NCI-H1105 (cell line): ENCODE results near the gene SQSTM1.
"Not testable (repeated sequence)": the region's sequence is repeated elsewhere in the genome, so short reads cannot be mapped to it uniquely, and the experiment has no call there.

Source experiments
- DNase-seq: peaks from one replicate; lab custom pipeline; 2025; lab: John Stamatoyannopoulos, UW

SQSTM1 gene

GRCh38 chr5:179827680-179828079 is 7.0 kb downstream of the SQSTM1 start:
- DNase-seq = no peak

DNA sequence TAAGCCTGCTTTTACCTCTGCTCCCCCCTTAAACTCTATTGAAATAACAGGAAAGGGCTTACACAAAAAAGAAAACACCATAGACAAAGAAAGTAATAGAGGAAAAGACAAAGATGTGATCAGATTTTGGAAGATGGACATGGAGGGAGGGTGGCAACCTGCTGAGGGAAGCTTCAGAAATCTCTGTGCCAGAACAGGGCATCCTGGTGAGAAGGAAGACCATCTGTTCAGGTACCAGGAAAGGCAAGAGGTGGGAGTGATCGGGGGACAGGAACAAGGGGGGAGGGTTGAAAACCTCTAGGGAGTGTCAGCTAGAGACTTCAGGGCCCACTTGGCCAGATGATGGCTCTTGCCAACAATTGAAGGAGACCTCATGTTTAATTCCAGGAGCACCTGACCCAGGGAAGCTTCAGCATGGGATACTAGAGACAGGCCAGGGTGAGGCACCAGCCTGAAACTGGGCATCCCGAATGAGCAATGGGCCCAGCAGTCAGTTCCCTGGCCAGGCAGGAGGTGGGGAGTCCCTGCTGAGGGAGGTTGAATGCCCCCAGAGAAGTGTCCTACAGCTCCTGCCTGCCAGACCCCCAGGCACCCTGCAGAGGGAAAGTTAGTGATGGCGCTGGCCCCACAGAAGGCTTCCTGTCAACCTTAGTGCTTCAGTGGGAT is 8.2 kb downstream of the SQSTM1 start:
- DNase-seq = no peak

GRCh38 chr5:179829732-179830435 is 9.2 kb downstream of the SQSTM1 start:
- no peak for DNase-seq

- DNase-seq = no peak
Measured at GRCh38 chr5:179830818-179831468, 10.2 kb downstream of the SQSTM1 start.

DNA sequence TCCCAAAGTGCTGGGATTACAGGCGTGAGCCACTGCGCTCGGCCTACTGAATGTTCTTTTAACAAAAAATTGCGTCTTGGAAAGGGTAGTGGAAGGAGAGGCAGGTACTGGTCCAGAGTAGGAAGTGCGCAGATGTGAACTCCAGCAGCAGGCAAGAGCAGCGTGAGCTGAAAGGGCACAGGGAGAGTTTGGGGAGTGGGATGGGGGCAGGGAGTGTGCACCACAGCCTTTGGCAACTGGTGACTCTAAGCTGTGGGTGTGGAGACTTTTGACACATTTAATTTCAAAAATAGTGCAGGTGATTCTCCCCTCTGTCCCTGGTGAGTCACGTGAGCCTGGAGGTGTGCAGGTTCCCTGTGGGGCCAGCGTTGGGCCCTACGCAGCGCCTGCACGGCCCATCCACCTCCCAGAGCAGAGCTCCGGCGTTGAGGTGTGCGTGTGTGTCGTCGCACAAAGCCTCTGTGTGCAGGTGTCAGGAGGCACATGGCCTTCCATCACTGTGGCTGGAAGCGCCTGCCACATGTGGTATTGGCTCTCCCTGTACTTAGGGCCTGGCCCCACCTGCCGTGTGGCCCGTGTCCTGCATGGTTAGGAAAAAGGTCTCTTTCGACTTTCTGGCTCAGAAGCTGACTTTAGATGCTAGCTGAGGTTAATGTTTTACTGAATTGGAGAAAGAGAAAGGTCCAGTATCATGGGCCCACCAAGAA is 11.5 kb downstream of the SQSTM1 start:
- DNase-seq = no peak

DNA sequence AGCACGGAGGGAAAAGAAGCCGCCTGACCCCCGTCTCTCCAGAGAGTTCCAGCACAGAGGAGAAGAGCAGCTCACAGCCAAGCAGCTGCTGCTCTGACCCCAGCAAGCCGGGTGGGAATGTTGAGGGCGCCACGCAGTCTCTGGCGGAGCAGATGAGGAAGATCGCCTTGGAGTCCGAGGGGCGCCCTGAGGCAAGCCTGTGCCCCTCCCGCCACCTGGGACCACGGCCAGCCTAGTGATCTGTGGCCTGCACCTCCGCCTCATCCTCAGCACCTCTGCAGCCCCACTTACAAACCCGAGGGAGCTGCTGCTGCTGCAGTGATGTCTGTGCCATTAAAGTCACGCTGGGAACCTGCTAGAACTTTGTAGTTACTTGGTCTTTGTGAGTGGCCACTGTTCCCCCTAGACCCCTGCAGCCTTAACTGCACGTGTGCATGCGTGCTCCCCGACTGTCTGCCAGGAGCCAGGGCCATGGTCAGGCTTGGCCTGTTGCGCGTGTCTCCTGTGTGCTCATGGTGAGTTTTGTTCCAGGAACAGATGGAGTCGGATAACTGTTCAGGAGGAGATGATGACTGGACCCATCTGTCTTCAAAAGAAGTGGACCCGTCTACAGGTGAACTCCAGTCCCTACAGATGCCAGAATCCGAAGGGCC is 12.5 kb downstream of the SQSTM1 start:
- DNase-seq = no peak

- no peak for DNase-seq
Measured at GRCh38 chr5:179833709-179834070, 13.0 kb downstream of the SQSTM1 start.

DNA sequence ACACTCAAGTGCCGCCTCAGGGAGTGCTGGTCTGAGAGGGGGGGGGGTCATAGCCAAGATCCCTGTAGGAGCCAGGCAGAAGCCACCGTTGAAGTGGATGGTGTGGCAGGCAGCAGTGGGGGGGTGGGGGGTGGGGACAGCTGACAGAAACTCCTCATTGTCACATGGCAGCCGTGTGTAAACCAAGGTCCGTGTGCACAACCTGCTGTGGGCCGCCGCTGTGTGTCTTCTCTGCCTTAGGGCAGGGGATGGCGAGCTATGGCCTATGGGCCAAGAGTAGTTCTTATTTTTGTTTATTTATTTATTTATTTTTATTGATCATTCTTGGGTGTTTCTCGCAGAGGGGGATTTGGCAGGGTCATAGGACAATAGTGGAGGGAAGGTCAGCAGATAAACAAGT is 13.4 kb downstream of the SQSTM1 start:
- no peak for DNase-seq

- not testable (repeated sequence) for DNase-seq
Measured at GRCh38 chr5:179834871-179835270, 14.2 kb downstream of the SQSTM1 start.

DNA sequence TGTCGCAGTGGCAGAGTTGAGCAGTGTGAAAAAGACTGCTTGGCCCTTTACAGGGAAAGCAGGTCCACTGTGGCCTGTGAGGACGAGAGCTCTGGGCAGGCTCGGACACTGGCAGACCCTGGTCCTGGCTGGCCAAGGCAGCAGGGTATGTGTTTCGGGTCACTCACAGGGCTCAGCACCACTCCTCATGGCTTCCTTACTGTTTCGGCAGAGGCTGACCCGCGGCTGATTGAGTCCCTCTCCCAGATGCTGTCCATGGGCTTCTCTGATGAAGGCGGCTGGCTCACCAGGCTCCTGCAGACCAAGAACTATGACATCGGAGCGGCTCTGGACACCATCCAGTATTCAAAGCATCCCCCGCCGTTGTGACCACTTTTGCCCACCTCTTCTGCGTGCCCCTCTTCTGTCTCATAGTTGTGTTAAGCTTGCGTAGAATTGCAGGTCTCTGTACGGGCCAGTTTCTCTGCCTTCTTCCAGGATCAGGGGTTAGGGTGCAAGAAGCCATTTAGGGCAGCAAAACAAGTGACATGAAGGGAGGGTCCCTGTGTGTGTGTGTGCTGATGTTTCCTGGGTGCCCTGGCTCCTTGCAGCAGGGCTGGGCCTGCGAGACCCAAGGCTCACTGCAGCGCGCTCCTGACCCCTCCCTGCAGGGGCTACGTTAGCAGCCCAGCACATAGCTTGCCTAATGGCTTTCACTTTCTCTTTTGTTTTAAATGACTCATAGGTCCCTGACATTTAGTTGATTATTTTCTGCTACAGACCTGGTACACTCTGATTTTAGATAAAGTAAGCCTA is 15.7 kb downstream of the SQSTM1 start:
- no peak for DNase-seq

DNA sequence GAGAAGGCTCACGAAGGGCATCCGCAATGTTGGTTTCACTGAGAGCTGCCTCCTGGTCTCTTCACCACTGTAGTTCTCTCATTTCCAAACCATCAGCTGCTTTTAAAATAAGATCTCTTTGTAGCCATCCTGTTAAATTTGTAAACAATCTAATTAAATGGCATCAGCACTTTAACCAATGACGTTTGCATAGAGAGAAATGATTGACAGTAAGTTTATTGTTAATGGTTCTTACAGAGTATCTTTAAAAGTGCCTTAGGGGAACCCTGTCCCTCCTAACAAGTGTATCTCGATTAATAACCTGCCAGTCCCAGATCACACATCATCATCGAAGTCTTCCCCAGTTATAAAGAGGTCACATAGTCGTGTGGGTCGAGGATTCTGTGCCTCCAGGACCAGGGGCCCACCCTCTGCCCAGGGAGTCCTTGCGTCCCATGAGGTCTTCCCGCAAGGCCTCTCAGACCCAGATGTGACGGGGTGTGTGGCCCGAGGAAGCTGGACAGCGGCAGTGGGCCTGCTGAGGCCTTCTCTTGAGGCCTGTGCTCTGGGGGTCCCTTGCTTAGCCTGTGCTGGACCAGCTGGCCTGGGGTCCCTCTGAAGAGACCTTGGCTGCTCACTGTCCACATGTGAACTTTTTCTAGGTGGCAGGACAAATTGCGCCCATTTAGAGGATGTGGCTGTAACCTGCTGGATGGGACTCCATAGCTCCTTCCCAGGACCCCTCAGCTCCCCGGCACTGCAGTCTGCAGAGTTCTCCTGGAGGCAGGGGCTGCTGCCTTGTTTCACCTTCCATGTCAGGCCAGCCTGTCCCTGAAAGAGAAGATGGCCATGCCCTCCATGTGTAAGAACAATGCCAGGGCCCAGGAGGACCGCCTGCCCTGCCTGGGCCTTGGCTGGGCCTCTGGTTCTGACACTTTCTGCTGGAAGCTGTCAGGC is 16.6 kb downstream of the SQSTM1 start:
- DNase-seq = no peak

GRCh38 chr5:179839328-179840256 is 18.9 kb downstream of the SQSTM1 start:
- DNase-seq = no peak

- no peak for DNase-seq
Measured at GRCh38 chr5:179840321-179840720, 19.6 kb downstream of the SQSTM1 start.

GRCh38 chr5:179840766-179841165 is 20.1 kb downstream of the SQSTM1 start:
- DNase-seq = no peak

DNA sequence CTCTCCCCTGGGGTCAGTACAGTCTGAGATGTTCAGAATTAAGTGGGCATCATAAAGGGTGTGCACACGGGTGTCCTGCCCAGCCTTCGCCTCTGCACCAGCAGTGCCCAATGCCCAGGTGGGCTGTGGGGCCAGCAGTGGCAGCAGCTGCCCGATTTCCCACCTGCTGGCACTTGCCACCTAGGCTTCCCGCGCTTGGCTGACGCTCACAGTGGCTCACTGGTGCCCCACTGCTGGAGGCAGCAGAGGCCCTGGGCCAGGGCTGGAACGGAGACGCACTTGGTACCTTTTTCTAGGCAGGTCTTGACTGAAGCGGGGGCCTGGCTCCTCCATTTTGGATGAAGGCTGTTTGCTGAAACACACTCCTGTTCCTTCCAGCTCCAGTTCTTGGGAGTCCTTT is 20.9 kb downstream of the SQSTM1 start:
- no peak for DNase-seq

DNA sequence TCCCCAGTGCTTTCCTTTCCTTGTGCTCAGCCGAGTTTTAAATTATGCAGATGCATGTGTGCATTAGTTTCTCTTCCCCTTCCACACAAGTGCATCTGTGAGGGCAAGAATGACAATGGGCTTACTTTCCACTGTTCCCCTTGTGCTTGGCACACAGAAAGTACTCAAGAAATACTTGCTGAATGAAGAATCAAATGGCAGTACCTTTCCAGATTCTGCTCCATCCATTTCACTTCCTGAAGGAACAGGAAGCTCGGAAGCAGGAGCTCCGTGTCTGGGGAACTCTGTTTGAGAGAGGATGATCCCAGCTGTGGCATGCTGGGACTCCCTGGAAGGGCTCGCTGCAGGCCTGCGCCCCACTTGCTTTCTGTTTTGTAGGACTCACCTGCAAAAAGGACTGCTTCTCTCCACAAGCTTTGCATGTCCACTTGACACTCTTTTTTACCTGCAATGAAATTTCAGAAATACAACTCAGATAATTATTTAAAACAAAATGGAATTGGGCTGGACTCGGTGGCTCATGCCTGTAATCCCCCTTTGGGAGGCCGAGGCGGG is 32.4 kb downstream of the SQSTM1 start:
- DNase-seq = no peak

GRCh38 chr5:179854356-179854755 is 33.7 kb downstream of the SQSTM1 start:
- no peak for DNase-seq

DNA sequence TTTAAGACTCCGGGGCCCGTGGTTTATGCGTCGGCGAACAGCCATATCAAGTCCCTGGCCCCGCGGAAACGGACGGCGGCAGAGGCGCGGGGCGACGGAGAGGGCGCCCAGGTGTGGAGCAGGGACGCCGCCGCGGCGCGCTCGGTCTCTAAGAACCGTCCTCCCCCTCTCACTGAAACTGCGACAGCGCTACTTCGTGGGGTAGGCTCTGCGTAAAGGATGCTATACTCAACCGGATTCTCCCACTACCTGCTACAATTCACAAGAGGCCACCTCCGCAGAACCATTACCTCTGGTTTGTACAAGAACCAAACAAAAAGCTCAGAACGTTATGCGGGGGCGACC is 37.5 kb downstream of the SQSTM1 start:
- DNase-seq = no peak
